Progenitor cell of endocrine pancreas (in vitro differentiated cells): Measurements from ENCODE around the gene ASIC2. TPM values are rescaled to one million over a fixed set of nuclear protein-coding genes. Genes with fewer than 3 reads are reported as not detected.

ENCODE experiments used
- DNase-seq: peaks from one replicate; pipeline ENCODE4 v3.0.0; 2021; ENCODE audit warnings: low spot score; ENCODE audit not compliant: unreplicated experiment
- H3K27ac Mint-ChIP-seq: 2 replicates; pipeline ENCODE4 v1.8.0; 2021; ENCODE audit warnings: mild to moderate bottlenecking, moderate library complexity, mixed read lengths
- H3K27me3 Mint-ChIP-seq: 2 replicates; pipeline ENCODE4 v1.8.0; 2021; ENCODE audit warnings: mixed read lengths
- H3K36me3 Mint-ChIP-seq: 2 replicates; pipeline ENCODE4 v1.8.0; 2022; ENCODE audit warnings: mixed read lengths; ENCODE audit not compliant: insufficient read depth
- H3K4me1 Mint-ChIP-seq: 2 replicates; pipeline ENCODE4 v1.8.0; 2021; ENCODE audit warnings: low read depth, mixed read lengths
- H3K4me3 Mint-ChIP-seq: 2 replicates; pipeline ENCODE4 v1.8.0; 2021; ENCODE audit warnings: low read depth, mild to moderate bottlenecking, moderate library complexity, mixed read lengths
- H3K9me3 Mint-ChIP-seq: 2 replicates; pipeline ENCODE4 v1.8.0; 2021; ENCODE audit warnings: low read depth, mixed read lengths
- total RNA-seq: library from RNA; stranded (reverse); gene quantifications from 2 replicates; pipeline ENCODE4 v1.2.1, GENCODE V29; 2021
- TF ChIP-seq, protein P1 (sequence below): fragments of 200-600 bp; sonication (generic); IDR thresholded peaks from one replicate; pipeline ENCODE4 v1.5.0; 2021; ENCODE audit warnings: antibody characterized with exemption, mild to moderate bottlenecking; ENCODE audit not compliant: unreplicated experiment

Gene ASIC2
- total RNA-seq, 1 donor from 2014 or later: 0.29 TPM

DNA sequence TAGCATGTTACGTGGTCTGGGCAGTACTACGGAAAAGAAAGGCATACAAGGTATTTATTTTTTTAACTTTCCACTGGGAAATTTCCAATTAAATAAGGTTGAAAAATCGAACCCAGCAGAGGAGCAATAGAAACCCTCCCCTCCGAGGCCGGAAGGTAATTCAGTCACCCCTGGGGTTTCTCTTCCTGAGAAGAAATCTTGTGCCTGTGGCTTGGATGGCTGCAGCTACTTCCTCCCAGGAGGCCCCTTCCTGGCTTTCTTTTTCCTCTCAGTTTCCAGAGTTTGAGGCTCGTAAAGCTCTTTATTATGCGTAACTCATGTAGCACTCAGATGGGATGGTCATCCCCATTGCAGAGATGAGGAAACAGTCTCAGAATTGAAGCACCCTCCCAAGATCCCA is 140.3 kb downstream of the ASIC2 start:
- TF ChIP-seq, protein P1, sequence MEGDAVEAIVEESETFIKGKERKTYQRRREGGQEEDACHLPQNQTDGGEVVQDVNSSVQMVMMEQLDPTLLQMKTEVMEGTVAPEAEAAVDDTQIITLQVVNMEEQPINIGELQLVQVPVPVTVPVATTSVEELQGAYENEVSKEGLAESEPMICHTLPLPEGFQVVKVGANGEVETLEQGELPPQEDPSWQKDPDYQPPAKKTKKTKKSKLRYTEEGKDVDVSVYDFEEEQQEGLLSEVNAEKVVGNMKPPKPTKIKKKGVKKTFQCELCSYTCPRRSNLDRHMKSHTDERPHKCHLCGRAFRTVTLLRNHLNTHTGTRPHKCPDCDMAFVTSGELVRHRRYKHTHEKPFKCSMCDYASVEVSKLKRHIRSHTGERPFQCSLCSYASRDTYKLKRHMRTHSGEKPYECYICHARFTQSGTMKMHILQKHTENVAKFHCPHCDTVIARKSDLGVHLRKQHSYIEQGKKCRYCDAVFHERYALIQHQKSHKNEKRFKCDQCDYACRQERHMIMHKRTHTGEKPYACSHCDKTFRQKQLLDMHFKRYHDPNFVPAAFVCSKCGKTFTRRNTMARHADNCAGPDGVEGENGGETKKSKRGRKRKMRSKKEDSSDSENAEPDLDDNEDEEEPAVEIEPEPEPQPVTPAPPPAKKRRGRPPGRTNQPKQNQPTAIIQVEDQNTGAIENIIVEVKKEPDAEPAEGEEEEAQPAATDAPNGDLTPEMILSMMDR: no peak
- Mint-ChIP-seq H3K36me3 (no peaks in the 10 kb centered on the region), H3K4me1 (no peaks in the 10 kb centered on the region), H3K27me3 (peaks cover 16% of the 10 kb centered on the region), H3K9me3 (no peaks in the 10 kb centered on the region), H3K27ac (no peak overlapping the region), H3K4me3 (no peak overlapping the region)
- no peak for DNase-seq

DNA sequence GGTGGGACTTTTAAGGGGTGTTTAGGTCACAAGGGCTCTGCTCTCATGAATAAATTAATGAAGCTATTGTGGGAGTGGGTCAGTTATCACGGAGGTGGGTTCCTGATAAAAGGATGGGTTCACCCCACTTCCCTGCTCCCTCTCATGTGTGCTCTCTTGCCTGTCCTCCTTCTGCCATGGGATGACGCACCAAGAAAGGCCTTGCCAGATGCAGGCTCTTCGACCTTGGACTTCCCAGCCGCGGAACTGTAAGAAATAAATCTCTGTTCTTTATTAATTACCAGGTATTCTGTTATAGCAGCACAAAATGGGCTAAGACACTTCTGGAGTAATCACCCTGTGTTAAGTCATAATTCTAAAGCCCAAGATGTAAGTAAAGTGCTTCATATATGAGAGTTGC is 141.5 kb downstream of the ASIC2 start:
- H3K9me3 Mint-ChIP-seq: no peaks in the 10 kb centered on the region
- peaks cover 15% of the 10 kb centered on the region for H3K27me3 Mint-ChIP-seq
- TF ChIP-seq, protein P1: no peak
- H3K4me3 Mint-ChIP-seq: no peak overlapping the region
- no peaks in the 10 kb centered on the region for H3K4me1 Mint-ChIP-seq
- no peaks in the 10 kb centered on the region for H3K36me3 Mint-ChIP-seq
- no peak for DNase-seq
- H3K27ac Mint-ChIP-seq: no peak overlapping the region

DNA sequence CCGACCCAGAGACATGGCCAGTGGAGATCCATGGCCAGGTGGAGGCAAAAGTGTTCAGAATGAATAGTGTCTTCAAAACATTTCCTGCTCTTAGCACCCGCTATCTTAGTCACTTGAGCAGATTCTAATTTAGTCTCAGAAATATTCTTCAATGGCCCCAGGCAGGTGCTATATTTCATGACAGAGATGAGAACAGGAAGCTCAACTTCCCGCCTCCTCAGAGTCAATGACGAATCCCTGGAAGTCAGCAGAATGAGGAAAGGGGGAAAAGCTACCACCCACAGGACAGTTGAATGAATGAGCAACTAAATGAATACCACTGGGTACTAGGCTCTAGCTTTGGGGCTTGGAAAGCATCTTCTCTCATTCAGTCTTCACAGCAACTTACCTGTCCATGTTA is 147.2 kb downstream of the ASIC2 start:
- H3K36me3 Mint-ChIP-seq: no peaks in the 10 kb centered on the region
- H3K9me3 Mint-ChIP-seq: no peaks in the 10 kb centered on the region
- H3K4me1 Mint-ChIP-seq: no peaks in the 10 kb centered on the region
- no peak overlapping the region for H3K4me3 Mint-ChIP-seq
- H3K27me3 Mint-ChIP-seq: peaks cover 5% of the 10 kb centered on the region
- DNase-seq: no peak
- H3K27ac Mint-ChIP-seq: no peak overlapping the region
- TF ChIP-seq, protein P1: no peak

DNA sequence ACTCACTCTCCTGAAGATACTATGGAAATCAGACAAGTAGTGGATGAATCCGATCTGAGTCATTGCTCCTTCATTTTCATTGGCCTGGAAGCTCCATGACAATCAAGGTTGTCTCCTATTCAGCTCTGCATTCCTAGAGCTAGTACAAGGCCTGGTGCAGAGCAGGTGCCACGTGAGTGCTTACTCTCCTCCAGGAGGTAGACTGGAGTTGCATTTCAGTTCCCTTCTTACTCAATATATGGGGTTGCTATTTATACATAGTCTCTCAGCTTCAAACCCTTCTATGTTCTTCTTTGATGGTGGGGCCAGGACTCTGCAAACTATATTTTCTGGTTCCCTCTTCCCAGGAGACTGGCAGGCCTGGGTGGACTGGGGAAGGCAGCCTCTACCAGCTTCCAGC is 148.3 kb downstream of the ASIC2 start:
- Mint-ChIP-seq H3K4me1 (no peaks in the 10 kb centered on the region), H3K36me3 (no peaks in the 10 kb centered on the region), H3K4me3 (no peak overlapping the region), H3K27ac (no peak overlapping the region), H3K9me3 (no peaks in the 10 kb centered on the region), H3K27me3 (peaks cover 5% of the 10 kb centered on the region)
- DNase-seq: no peak
- TF ChIP-seq, protein P1: no peak

DNA sequence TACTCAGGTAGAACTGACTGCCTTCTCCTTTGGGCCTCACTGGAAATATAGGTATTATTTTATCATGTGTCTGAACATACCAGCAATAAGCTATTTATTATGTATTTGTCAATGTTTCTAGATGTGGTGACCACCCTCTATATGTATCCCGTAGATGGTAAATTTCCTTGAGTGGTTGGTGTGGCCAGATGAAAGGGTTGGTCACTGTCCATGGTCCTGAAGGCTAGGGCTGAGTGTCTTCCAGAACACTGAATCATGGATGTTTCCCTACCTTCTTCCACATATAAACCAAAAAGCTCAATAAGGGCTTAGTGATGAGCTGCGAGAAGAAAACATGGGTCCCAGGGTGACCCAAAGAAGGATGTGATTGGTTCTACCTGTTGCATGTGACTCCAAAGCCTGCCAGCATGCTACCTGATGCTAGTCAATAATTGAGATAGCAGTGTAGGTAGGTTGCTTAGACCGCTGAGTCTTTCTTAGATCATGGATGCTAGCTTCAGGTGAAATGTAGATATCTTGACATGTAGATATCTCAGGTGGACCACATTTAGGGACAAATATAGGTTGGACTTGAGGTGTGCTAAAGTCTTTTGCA is 150.3 kb downstream of the ASIC2 start:
- Mint-ChIP-seq H3K4me3 (no peak overlapping the region), H3K27ac (no peak overlapping the region), H3K4me1 (no peaks in the 10 kb centered on the region), H3K9me3 (no peaks in the 10 kb centered on the region), H3K27me3 (peaks cover 21% of the 10 kb centered on the region), H3K36me3 (no peaks in the 10 kb centered on the region)
- DNase-seq: peak; percentile 48
- TF ChIP-seq, protein P1: no peak
